GM19372 (cell line): ENCODE results near the gene DDX28.
"Not testable (repeated sequence)": the region's sequence is repeated elsewhere in the genome, so short reads cannot be mapped to it uniquely, and the experiment has no call there.

Source experiments
- ATAC-seq: cut with Tn5 transposase; IDR thresholded peaks from one replicate; pipeline ENCODE4 v1.9.1; 2021; ENCODE audit warnings: mild to moderate bottlenecking, low read depth, moderate library complexity; ENCODE audit not compliant: unreplicated experiment

DDX28 gene

DNA sequence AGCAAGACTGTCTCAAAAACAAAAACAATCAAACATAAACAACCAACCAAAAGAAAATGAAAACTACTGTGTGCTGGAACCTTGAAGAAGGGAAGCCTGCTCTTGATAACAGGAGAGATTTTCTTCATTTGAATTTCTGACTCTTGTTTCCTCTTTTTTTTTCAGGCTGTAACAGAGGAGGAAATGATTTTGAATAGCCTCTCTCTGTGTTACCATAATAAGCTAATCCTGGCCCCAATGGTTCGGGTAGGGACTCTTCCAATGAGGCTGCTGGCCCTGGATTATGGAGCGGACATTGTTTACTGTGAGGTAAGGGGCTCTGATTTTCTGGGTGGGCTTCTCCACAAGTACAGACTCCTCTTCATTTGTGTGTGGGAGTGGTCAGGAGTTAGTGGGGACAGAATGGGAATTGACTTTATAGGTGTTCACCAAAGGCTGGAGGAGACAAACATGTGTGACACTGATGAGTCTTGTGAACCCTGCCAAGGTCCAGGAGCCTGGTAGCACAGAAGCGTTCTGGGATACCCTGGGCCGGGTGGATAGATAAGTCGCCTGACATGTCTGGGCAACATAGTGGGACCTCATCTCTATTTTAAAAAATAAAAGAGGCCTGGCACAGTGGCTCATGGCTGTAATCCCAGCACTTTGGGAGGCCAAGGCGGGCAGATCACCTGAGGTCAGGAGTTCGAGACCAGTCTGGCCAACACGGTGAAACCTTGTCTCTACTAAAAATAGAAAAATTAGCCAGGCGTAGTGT, 15.0 kb upstream of the DDX28 start:
- ATAC-seq = no peak

DNA sequence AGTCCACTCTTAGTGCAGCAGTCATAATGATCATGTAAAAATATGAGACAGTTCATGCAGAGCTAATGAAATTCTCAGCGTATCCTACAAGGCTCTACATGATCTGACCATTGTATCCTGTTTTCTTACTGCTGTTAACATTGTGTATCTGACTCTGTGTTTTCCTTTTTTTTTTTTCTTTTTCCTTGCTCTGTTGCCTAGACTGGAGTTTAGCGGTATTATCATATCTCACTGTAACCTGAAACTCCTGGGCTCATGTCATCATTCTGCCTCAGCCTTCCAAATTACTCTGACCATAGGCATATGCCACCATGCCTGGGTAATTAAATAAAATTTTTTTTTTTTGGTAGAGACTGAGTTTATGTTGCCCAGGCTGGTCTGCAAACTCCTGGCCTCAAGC, 12.2 kb upstream of the DDX28 start:
- ATAC-seq = no peak

DNA sequence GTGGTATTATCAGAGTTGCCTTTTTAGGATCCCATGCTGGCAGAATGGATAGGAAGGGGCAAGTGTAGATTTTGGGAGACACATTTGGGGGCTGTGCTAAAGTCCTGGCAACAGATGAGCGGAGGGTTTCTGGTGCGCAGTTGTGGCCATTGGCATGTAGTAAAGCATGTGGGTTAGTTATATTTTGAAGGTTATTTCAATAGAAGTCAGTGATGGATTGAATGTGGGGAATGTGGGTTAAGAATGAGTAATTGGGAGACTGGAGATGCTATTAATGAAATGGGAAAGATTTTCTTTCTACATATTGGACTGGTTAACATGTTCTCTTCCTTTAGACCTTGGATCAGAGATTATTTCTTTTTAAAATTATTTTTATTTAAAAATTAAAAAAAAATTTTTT, 10.1 kb upstream of the DDX28 start:
- no peak for ATAC-seq

DNA sequence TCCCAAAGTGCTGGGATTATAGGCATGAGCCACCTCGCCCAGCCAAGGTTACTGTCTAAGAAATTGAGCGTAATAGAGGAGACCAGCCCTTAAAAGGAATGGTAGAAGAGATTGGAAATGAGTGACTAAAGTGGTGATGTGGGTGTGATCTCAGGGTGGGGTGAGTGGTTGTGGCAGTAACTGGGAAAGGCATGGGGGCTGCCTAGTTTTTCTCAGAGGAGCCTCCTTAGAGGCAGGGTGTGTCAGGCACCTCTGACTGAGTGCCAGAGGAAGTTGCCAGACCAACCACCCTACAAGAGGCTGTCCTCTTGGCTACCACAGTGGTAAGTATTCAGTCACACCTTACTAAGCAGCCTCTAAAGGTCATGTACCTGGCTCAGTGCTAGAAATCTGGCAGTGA, 8.9 kb upstream of the DDX28 start:
- ATAC-seq = no peak

DNA sequence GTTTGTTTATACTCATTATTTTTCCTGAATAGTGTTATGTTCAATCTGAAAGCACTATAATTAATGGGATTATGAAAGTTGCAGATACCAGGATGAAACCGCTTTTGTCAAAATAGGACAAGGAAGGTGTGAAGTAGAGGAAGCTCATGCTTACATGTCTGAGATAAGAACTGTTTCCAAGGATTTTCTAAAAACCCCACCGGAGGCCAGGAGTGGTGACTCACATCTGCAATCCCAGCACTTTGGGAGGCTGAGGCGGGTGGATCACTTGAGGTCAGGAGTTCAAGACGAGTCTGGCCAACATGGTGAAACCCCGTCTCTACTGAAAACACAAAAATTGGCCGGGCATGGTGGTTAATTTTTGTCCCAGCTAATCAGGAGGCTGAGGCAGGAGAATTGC, 7.1 kb upstream of the DDX28 start:
- ATAC-seq = not testable (repeated sequence)

DNA sequence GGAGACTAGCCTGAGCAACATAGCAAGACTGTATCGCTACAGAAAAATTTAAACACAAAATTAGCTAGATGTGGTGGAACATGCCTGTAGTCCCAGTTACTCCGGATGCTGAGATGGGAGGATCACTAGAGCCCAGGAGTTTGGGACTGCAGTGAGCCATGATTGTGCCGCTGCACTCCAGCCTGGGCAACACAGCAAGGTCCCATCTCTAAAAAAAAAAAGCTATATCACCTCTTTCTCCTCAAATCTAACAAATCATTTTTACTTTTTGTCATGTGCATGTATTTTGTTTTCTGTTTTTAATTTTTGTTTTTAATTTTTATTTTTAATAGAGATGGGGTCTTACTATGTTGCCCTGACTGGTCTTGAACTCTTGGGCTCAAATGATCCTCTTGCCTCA, 6.0 kb upstream of the DDX28 start:
- no peak for ATAC-seq

DNA sequence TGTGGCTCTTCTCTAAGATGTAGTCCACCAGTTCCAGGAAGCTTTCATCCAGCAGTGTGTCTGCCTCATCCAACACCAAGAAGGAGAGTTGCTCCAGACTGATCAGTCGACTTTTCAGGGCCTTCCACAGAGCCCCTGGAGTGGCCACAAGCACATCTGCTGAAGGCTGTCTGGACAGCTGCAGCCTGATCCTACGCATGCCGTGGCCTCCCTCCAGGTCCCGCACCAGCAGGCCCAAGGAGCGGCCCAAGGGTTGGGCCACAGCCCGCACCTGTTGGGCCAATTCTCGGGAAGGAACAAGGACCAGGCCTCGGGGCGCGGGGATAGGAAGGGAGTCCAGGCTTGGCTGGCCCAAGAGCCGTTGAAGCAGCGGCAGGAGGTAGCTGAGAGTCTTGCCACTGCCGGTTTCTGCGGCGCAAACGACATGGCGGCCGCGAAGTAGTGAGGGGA, 729 bp downstream of the DDX28 start:
- no peak for ATAC-seq

DNA sequence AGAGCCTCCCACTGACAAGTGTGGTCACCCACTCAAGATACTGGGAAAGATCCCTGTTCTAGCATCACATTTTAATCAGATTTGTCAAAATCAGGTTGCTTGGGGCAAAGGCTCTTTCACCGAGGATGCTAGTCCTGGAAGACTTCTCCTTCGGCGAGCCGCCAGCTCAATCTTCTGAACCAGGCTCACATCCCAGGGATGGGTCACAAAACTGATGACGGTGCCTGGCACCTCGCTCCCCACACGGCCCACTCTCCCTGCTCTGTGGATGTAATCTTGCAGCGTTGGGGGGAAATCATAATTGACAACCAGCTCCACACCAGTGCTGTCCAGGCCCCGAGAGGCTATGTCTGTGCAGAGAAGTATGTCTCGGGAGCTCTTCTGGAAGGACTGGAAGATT, 1.5 kb downstream of the DDX28 start:
- no peak for ATAC-seq

DNA sequence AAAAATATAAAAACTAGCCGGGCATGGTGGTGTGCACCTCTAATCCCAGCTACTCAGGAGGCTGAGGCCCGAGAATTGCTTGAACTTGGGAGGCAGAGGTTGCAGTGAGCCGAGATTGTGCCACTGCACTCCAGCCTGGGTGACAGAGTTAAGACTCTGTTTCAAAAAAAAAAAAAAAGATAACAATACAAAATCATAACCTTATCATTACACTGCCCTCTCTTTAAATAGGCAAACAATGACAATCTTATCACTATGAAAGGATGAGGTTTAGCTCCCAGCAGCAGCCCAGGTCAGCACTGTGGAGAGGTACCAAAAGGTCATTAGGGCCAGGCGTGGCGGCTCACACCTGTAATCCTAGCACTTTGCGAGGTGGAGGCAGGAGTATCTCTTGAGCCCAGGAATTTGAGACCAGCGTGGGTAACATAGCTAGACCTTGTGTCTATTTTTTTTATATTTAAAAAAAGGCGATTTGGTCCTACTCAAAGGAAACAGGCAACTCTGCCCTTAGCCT, 3.8 kb downstream of the DDX28 start:
- ATAC-seq = no peak

DNA sequence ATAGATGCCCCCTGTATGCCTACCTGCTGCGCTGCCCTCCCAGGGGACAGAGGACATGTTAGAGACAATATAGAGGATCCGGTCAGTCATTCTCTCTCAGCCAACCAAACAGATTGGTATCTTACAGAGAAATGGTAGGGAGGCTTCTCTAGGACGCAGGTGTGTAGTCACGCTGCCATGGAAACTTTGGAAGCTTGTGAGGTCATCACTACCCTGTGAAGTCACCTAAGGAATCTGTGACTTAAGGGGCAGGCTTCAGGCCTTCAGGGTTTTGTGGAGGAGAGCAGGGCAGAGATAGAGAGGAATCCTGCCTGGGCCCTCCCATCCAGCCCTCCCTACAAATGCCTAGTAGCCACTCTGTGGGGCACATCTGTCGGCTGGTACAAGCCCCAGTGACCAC, 7.4 kb downstream of the DDX28 start, which contains the start of gene DPEP2NB:
Gene DPEP2NB, minus strand, starts transcription at position 231 of the 400 bp plus-strand sequence. Its CDS starts 141 bp downstream, at position 90.
- no peak for ATAC-seq

DNA sequence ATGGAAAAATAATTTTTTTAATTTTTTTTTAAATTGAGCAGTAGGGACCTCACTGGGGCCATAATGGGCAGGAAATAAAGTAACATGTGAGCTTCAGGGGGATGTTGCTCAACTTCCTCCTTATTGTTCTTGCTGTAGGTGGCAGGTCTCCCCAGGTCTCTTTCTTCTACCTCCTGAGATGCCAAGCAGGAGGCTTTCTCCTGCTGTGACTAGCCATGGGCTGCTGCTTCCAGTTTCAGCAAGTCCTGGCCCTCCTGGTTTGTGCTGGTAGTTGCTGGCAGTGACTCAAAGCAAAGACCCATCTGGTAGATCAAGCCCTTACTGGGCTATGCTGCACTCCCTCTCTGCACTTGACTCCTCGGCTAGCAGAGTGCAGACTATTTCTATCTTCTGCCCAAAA, 9.6 kb downstream of the DDX28 start:
- no peak for ATAC-seq

DNA sequence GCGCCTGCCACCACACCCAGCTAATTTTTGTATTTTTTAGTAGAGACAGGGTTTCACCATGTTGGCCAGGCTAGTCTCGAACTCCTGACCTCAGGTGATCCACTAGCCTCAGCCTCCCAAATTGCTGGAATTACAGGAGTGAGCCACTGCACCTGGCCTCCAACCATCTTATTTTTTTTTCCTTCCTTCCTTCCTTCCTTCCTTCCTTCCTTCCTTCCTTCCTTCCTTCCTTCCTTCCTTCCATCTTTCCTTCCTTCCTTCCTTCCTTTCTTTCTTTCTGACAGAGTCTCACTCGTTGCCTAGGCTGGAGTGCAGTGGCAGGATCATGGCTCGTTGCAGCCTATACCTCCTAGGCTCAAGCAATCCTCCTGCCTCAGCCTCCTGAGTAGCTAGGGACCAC, 13.2 kb downstream of the DDX28 start:
- not testable (repeated sequence) for ATAC-seq

DNA sequence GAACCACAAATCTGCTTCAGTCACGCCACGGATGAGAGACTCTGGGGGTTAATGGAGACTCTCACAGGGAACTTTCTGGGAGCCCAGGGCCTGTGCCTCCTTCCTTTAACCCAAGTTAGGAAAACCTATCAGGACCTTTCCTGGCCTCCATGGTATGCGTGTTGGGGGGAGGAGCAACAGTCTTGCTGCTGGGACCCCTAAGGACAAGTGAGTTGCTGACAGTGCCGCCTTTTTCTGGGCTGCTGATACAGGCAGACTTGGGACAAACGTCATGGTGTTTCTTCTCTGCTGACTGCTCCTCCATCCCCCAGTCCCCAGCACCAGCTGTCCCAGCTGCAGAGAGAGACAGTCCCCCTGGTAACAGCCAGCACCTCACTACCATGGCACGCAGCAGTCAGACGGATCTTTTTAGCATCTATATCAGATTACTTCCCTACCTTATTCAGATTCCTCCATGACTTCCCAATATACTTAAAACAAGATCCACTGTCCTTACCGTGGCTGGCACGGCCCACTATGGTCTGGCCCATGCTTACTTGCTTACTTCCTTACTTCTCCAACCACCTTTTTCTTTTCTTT, 13.8 kb downstream of the DDX28 start:
- no peak for ATAC-seq

DNA sequence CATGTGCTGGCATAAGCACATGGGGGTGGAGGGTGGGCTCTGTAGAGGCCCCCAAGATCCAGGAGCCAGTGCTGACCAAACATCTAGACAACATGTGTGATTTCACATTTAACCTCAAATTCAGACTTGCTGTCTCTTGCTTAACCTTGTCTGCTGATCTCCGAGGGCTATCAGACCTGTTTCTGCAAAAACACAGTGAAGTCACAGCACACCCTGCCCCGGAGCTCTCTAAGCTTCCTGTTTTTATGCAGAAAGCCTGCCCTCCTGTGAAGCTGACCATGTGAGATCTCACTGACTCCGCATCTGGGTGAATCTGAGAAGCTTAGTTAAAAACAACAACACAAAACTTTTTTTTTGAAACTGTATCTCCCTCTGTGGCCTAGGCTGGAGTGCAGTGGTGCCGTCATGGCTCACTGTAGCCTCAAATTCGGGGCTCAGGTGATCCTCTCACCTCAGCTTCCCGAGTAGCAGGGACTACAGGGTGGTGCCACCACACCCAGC, 17.2 kb downstream of the DDX28 start:
- ATAC-seq = no peak

DNA sequence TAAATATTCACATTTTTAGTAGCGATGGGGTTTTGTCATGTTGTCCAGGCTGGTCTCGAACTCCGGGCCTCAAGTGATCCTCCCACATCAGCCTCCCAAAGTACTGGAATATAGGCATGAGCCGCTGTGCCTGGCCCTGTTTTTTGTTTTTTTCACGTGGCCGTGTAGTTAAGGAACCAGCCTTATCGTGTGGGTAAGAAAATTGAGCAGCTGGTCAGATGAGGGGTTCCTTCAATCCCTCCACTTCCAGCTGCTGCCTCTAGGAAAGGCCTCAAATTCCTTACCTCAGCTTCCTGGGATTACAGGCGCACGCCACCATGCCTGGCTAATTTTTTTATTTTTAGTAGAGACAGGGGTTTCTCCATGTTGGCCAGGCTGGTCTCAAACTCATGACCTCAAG, 17.8 kb downstream of the DDX28 start:
- ATAC-seq = no peak

DNA sequence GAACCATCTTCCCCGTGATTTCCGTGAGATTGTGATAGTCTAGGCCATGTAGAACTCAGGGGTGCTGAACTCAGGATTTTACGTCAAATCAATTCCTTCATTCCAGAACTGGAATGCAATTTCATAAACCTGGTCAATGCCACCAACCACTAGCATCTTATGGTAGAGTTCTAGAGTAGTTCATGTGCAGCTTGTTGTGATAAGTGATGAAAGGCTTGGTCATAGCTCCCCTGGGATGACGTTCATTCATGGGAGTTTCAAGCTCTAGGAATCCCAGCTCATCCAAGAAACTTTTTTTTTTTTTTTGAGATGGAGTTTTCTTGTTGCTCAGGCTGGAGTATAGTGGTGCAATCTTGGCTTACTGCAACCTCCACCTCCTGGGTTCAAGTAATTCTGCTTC, 20.0 kb downstream of the DDX28 start:
- no peak for ATAC-seq

DNA sequence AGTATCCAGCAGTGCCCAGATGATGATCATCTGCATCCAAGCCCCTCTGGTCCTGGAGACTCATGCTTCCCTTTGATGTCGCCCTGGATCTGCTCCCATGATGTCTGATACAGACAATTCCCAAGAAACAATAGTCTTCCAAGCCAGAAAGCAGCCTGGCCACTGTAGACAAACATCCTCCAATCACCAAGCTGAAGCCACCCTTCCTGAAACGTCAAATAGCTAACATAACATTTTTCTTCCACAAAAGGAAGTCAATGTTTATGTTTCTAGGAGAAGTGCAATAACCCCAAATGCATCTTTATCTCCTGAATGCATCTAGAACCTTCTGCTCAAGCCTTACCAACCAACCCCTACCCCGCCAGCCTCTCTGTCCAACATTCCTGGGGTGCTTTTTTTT, 22.6 kb downstream of the DDX28 start:
- no peak for ATAC-seq

DNA sequence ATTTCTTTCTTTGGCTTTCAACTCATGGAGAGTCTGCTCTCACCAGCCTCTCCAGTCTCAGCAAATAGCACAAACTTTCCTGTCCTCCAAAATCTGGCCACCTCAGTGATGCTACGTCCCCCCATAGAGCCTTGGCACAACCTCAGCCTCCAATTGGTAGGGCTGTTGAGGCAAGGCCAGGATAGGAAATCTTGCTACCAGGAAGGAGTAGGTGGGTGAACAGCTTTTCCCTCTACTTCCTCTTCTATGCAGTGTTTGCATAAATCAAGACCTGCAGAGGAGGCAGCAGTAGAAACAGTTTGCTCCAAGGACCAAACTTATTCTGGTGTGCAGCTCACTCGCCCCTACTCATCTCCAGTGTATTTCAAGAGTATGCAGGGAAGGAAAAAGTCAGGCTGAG, 23.0 kb downstream of the DDX28 start:
- ATAC-seq = no peak

DNA sequence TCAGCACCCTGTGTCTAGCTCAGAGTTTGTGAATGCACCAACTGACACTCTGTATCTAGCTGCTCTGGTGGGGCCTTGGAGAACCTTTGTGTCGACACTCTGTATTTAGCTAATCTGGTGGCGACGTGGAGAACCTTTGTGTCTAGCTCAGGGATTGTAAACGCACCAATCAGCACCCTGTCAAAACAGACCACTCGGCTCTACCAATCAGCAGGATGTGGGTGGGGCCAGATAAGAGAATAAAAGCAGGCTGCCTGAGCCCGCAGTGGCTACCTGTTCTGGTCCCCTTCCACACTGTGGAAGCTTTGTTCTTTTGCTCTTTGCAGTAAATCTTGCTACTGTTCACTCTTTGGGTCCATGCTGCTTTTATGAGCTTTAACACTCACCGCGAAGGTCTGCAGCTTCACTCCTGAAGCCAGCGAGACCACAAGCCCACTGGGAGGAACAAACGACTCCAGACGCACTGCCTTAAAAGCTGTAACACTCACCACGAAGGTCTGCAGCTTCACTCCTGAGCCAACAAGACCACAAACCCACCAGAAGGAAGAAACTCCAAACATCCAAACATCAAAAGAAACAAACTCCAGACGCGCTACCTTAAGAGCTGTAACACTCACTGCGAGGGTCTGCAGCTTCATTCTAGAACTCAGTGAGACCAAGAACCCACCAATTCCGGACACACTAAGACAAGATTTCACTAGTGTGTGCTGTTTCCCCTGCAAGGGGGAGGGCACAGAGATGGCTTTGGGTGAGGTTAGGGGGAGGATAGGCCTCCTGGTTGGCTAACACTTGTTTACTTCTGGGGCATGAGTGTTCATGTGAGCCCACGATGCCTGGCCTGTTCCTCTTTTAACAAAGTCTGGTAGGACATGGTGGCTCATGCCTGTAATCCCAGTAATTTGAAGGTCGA, 24.0 kb downstream of the DDX28 start, which contains the start of gene DPEP2:
Gene DPEP2, minus strand, starts transcription at position 706 of the 910 bp plus-strand sequence. CDS start 6,272 bp downstream, outside the sequence.
- not testable (repeated sequence) for ATAC-seq

DNA sequence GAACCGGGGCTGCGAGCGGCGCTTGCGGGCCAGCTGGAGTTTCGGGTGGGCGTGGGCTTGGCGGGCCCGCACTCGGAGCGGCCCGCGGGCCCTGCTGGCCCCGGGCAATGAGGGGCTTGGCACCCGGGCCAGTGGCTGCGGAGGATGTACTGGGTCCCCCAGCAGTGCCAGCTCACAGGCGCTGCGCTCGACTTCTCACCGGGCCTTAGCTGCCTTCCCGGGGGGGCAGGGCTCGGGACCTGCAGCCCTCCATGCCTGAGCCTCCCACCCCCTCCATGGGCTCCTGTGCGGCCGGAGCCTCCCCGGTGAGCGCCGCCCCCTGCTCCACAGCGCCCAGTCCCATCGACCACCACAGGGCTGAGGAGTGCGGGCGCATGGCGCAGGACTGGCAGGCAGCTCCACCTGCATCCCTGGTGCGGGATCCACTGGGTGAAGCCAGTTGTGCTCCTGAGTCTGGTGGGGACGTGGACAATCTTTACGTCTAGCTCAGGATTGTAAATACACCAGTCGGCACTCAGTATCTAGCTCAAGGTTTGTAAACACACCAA, 24.7 kb downstream of the DDX28 start:
- not testable (repeated sequence) for ATAC-seq
